Uterus (tissue), 4 donors: ENCODE results near the gene ZNF263. TPM values are rescaled to one million over a fixed set of nuclear protein-coding genes. Genes with fewer than 3 reads are reported as not detected.
"Not testable (repeated sequence)": the region's sequence is repeated elsewhere in the genome, so short reads cannot be mapped to it uniquely, and the experiment has no call there.

ENCODE experiments used
- DNase-seq, 2 donors: peaks; one replicate each; pipeline ENCODE4 v3.0.0-alpha.2; 2019 to 2020
- H3K27ac ChIP-seq, 2 donors: fragments of 200-600 bp; sonication (generic); 1 replicate in 1 of 2; 2 replicates in 1 of 2; pipeline ENCODE4 v1.5.1; 2016 to 2018
- H3K27me3 ChIP-seq, 2 donors: fragments of 200-600 bp; sonication (generic); one replicate each; pipeline ENCODE4 v1.5.1; 2018 to 2019; ENCODE audit warnings: control low read depth in 1 of 2
- H3K36me3 ChIP-seq, 2 donors: fragments of 200-600 bp; sonication (generic); one replicate each; pipeline ENCODE4 v1.5.1; 2019; ENCODE audit warnings: control low read depth in 1 of 2
- H3K4me1 ChIP-seq, 2 donors: fragments of 200-600 bp; sonication (generic); one replicate each; pipeline ENCODE4 v1.5.1; 2018 to 2019; ENCODE audit warnings: control low read depth in 1 of 2
- H3K4me3 ChIP-seq, 2 donors: fragments of 200-600 bp; sonication (generic); 1 replicate in 1 of 2; 2 replicates in 1 of 2; pipeline ENCODE4 v1.5.1; 2018 to 2019; ENCODE audit warnings: mild to moderate bottlenecking in 1 of 2
- H3K9me3 ChIP-seq, 2 donors: fragments of 200-600 bp; sonication (generic); one replicate each; pipeline ENCODE4 v1.5.1; 2019; ENCODE audit warnings: control low read depth in 1 of 2
- CTCF ChIP-seq, 4 experiments: fragments of 200-600 bp in 2 of 4; fragments of 450-650 bp in 2 of 4; sonication (generic) in 2 of 4; IDR thresholded peaks; one replicate each; pipeline ENCODE4 v1.5.1; 2016 to 2019; ENCODE audit warnings: antibody characterized with exemption in 4 of 4, mild to moderate bottlenecking in 2 of 4, moderate library complexity in 1 of 4
- POLR2A ChIP-seq, 2 donors: fragments of 450-650 bp; IDR thresholded peaks; one replicate each; pipeline ENCODE4 v1.6.1; 2016; ENCODE audit warnings: antibody characterized with exemption in 2 of 2, mild to moderate bottlenecking in 1 of 2, moderate library complexity in 1 of 2
- intact Hi-C: fragments of 100-400 bp; cut with DNase I; formaldehyde crosslinking; loops from one replicate; pipeline ENCODE4 v1.15.1; 2023; ENCODE audit warnings: low total_unique reads
- total RNA-seq, 4 donors: library from RNA; depleted of rRNA in 3 of 4; stranded (reverse); fragments of >200 nt in 3 of 4; gene quantifications; one replicate each; pipeline versions ENCODE4 v1.1.0 to v1.2.4, GENCODE V29; 2014 to 2023
- donor health status: DM: yes; HTN: yes; CAD: no.

The ZNF263 gene
- total RNA-seq, 4 donors from 2014 or later = 13.2 to 82.5 (median 53.9) TPM

GRCh38 chr16:3266873-3267537, 16.3 kb upstream of the ZNF263 start:
- Histone ChIP-seq H3K27me3 (no peaks in the 10 kb centered on the region), H3K27ac (no peak overlapping the region), H3K9me3 (no peaks in the 10 kb centered on the region), H3K36me3 (no peaks in the 10 kb centered on the region), H3K4me3 (no peak overlapping the region), H3K4me1 (no peaks in the 10 kb centered on the region)
- no peak for TF ChIP-seq CTCF (IDR thresholded peaks at IDR 0.05)
- no peak for TF ChIP-seq POLR2A (IDR thresholded peaks at IDR 0.05)
- DNase-seq = no peak
- intact Hi-C loops = no loop called here

GRCh38 chr16:3268294-3268693, 15.0 kb upstream of the ZNF263 start:
- no peak for DNase-seq
- H3K4me3 ChIP-seq = no peak overlapping the region
- TF ChIP-seq POLR2A (IDR thresholded peaks at IDR 0.05) = no peak
- no peak for TF ChIP-seq CTCF (IDR thresholded peaks at IDR 0.05)
- H3K36me3 ChIP-seq = no peaks in the 10 kb centered on the region
- intact Hi-C loops = no loop called here
- no peak overlapping the region for H3K27ac ChIP-seq
- H3K9me3 ChIP-seq = no peaks in the 10 kb centered on the region
- H3K4me1 ChIP-seq = no peaks in the 10 kb centered on the region
- H3K27me3 ChIP-seq = no peaks in the 10 kb centered on the region

GRCh38 chr16:3270718-3271117, 12.6 kb upstream of the ZNF263 start:
- H3K27me3 ChIP-seq, H3K9me3 ChIP-seq, H3K36me3 ChIP-seq, DNase-seq, H3K27ac ChIP-seq, H3K4me3 ChIP-seq, intact Hi-C loops, H3K4me1 ChIP-seq: not testable (repeated sequence)

- H3K9me3 ChIP-seq, H3K4me1 ChIP-seq, H3K4me3 ChIP-seq, DNase-seq, H3K27ac ChIP-seq, intact Hi-C loops, H3K27me3 ChIP-seq, H3K36me3 ChIP-seq: not testable (repeated sequence)
Observed at GRCh38 chr16:3271281-3271680, 12.0 kb upstream of the ZNF263 start.

GRCh38 chr16:3274490-3274889, 8.8 kb upstream of the ZNF263 start:
- H3K27me3 ChIP-seq = no peaks in the 10 kb centered on the region
- DNase-seq = no peak
- intact Hi-C loops = no loop called here
- H3K9me3 ChIP-seq = no peaks in the 10 kb centered on the region
- H3K4me3 ChIP-seq = no peak overlapping the region
- no peaks in the 10 kb centered on the region for H3K36me3 ChIP-seq
- TF ChIP-seq CTCF (IDR thresholded peaks at IDR 0.05) (no peak), POLR2A (IDR thresholded peaks at IDR 0.05) (no peak)
- H3K27ac ChIP-seq = no peak overlapping the region
- H3K4me1 ChIP-seq = no peaks in the 10 kb centered on the region

GRCh38 chr16:3274947-3275346, 8.3 kb upstream of the ZNF263 start:
- no peaks in the 10 kb centered on the region for H3K4me1 ChIP-seq
- H3K36me3 ChIP-seq = no peaks in the 10 kb centered on the region
- intact Hi-C loops = no loop called here
- no peak overlapping the region for H3K27ac ChIP-seq
- H3K4me3 ChIP-seq = no peak overlapping the region
- no peaks in the 10 kb centered on the region for H3K9me3 ChIP-seq
- TF ChIP-seq CTCF (IDR thresholded peaks at IDR 0.05) = no peak
- TF ChIP-seq POLR2A (IDR thresholded peaks at IDR 0.05) = no peak
- no peak for DNase-seq
- H3K27me3 ChIP-seq = no peaks in the 10 kb centered on the region
